ENCODE data around the gene PREPL.
"Not testable (repeated sequence)": the region's sequence is repeated elsewhere in the genome, so short reads cannot be mapped to it uniquely, and the experiment has no call there.

The PREPL gene

GRCh38 chr2:44320832-44321231 lies 40.5 kb downstream of the PREPL start:
- DNase-seq (ENCODE audit: extremely low read depth, low read depth), result no peak
- TF ChIP-seq CTCF (IDR thresholded peaks at IDR 0.05; ENCODE audit: low read depth, low read length, missing control alignments), result no peak
- H3K4me3 ChIP-seq (replicated peaks; ENCODE audit: low read depth, low read length), result no peak overlapping the region

- TF ChIP-seq CTCF (IDR thresholded peaks at IDR 0.05; ENCODE audit: low read depth, low read length, missing control alignments), result no peak
- no peak for DNase-seq (ENCODE audit: extremely low read depth, low read depth)
- no peak overlapping the region for H3K4me3 ChIP-seq (replicated peaks; ENCODE audit: low read depth, low read length)
These were observed 45.3 kb downstream of the PREPL start for GRCh38 chr2:44315945-44316344.

- no peak for TF ChIP-seq CTCF (IDR thresholded peaks at IDR 0.05; ENCODE audit: low read depth, low read length, missing control alignments)
- no peak for DNase-seq (ENCODE audit: extremely low read depth, low read depth)
These were observed 46.9 kb downstream of the PREPL start for GRCh38 chr2:44314362-44314761.

GRCh38 chr2:44310287-44310686 lies 51.0 kb downstream of the PREPL start:
- H3K4me3 ChIP-seq (replicated peaks; ENCODE audit: low read depth, low read length), result no peak overlapping the region
- no peak for DNase-seq (ENCODE audit: extremely low read depth, low read depth)
- no peak for TF ChIP-seq CTCF (IDR thresholded peaks at IDR 0.05; ENCODE audit: low read depth, low read length, missing control alignments)

More at GRCh38 chr2:44314362-44314761, 46.9 kb downstream of the PREPL start:
- H3K4me3 ChIP-seq (replicated peaks; ENCODE audit: low read depth, low read length), result no peak overlapping the region

- H3K4me3 ChIP-seq (replicated peaks; ENCODE audit: low read depth, low read length), result no peak overlapping the region
- no peak for TF ChIP-seq CTCF (IDR thresholded peaks at IDR 0.05; ENCODE audit: low read depth, low read length, missing control alignments)
- DNase-seq (ENCODE audit: extremely low read depth, low read depth), result no peak
These were observed 55.4 kb downstream of the PREPL start for GRCh38 chr2:44305882-44306281.

GRCh38 chr2:44304258-44304657 lies 57.0 kb downstream of the PREPL start:
- TF ChIP-seq CTCF (IDR thresholded peaks at IDR 0.05; ENCODE audit: low read depth, low read length, missing control alignments), result no peak
- no peak for DNase-seq (ENCODE audit: extremely low read depth, low read depth)

GRCh38 chr2:44303766-44304165 lies 57.5 kb downstream of the PREPL start:
- not testable (repeated sequence) for H3K4me3 ChIP-seq (replicated peaks; ENCODE audit: low read depth, low read length); DNase-seq (ENCODE audit: extremely low read depth, low read depth)

More at GRCh38 chr2:44304258-44304657, 57.0 kb downstream of the PREPL start:
- H3K4me3 ChIP-seq (replicated peaks; ENCODE audit: low read depth, low read length), result no peak overlapping the region

All from HFF-Myc (cell line).